ENCODE data around the gene ZNF577. TPM values are rescaled to one million over a fixed set of nuclear protein-coding genes. Genes with fewer than 3 reads are reported as not detected.

The ZNF577 gene
- total and polyA plus RNA-seq, 2 donors (not counting 1 experiment from before 2014, with no cell fraction given): 15.9 to 26.0 TPM

DNA sequence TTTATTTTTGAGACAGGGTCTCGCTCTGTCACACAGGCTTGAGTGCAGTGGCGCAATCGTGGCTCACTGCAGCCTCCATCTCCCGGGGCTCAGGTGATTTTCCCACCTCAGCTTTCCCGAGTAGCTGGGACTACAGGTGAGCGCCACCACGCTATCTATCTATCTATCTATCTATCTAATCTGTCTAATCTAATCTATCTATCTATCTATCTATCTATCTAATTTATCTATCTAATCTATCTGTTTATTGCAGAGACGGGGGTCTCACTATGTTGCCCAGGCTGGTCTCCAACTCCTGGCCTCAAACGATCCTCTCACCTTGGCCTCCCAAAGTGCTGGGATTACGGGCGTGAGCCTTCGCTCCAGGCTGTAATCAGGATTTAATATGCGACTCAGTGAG lies 40.1 kb upstream of the ZNF577 start:
- peaks cover 17% of the 10 kb centered on the region for H3K79me2 ChIP-seq (ENCODE audit: control insufficient read depth, insufficient read depth, low read length)
- intact Hi-C loops (cut with micrococcal nuclease): loop anchor here (1.0 to 5.0 kb wide), 6 partner anchors 23 to 212 kb away; partner anchors contain the start of genes ZNF350, ZNF577, ZNF615 and ZNF649
- H3K36me3 ChIP-seq (replicated peaks in 1 of 2; ENCODE audit: control extremely low read depth in 1 of 2, control insufficient read depth in 1 of 2, extremely low read depth in 1 of 2, insufficient read depth in 2 of 2, low read length in 1 of 2): peaks cover 0 to 9% of the 10 kb centered on the region in 2 experiments
- TF ChIP-seq EZH2 (IDR thresholded peaks at IDR 0.05; ENCODE audit: borderline replicate concordance, insufficient read depth, low read depth, low read length, poor library complexity, severe bottlenecking): no peak
- TF ChIP-seq, protein P1, sequence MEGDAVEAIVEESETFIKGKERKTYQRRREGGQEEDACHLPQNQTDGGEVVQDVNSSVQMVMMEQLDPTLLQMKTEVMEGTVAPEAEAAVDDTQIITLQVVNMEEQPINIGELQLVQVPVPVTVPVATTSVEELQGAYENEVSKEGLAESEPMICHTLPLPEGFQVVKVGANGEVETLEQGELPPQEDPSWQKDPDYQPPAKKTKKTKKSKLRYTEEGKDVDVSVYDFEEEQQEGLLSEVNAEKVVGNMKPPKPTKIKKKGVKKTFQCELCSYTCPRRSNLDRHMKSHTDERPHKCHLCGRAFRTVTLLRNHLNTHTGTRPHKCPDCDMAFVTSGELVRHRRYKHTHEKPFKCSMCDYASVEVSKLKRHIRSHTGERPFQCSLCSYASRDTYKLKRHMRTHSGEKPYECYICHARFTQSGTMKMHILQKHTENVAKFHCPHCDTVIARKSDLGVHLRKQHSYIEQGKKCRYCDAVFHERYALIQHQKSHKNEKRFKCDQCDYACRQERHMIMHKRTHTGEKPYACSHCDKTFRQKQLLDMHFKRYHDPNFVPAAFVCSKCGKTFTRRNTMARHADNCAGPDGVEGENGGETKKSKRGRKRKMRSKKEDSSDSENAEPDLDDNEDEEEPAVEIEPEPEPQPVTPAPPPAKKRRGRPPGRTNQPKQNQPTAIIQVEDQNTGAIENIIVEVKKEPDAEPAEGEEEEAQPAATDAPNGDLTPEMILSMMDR (IDR thresholded peaks at IDR 0.05): no peak
- H4K20me1 ChIP-seq (ENCODE audit: control insufficient read depth, insufficient read depth, low read length, poor library complexity, severe bottlenecking): no peaks in the 10 kb centered on the region
- peaks cover 11 to 42% (median 22%) of the 10 kb centered on the region in 3 donors for H3K9me3 ChIP-seq (ENCODE audit: control extremely low read depth in 1 of 3, control insufficient read depth in 2 of 3, insufficient read depth in 1 of 3, low read length in 2 of 3)
- Mint-ChIP-seq H3K9me3 (ENCODE audit: insufficient read depth) (peaks cover 16% of the 10 kb centered on the region), H3K27me3 (no peaks in the 10 kb centered on the region), H3K4me3 (peak overlapping the region; percentile 90), H3K27ac (peak overlapping the region; percentile 84), H3K4me1 (peaks cover 22% of the 10 kb centered on the region)
- POLR2A ChIA-PET: no interaction called here
- H3K4me2 ChIP-seq (replicated peaks; ENCODE audit: low read depth, low read length, poor library complexity, severe bottlenecking): peak overlapping the region; percentile 86
- H2AFZ ChIP-seq (ENCODE audit: insufficient read depth, low read depth, low read length, poor library complexity, severe bottlenecking): peak overlapping the region; percentile 97
- WGBS (ENCODE audit: insufficient coverage): 41% methylated on average over 4 of the region's 13 CpGs
- ATAC-seq (ENCODE audit: low read depth) (no peak), DNase-seq (no peak)
- H3K4me3 ChIP-seq (ENCODE audit: control extremely low read depth in 1 of 5, extremely low read depth in 1 of 5, insufficient read depth in 1 of 5, low read depth in 2 of 5, low read length in 4 of 5): peak overlapping the region; percentile 78 to 93 (median 86)
- CTCF ChIA-PET: no interaction called here
- peaks cover 10 to 14% of the 10 kb centered on the region in 2 donors for H3K4me1 ChIP-seq (ENCODE audit: control insufficient read depth in 2 of 2, insufficient read depth in 2 of 2, low read length in 2 of 2)
- H3K27me3 ChIP-seq (replicated peaks in 1 of 4; ENCODE audit: control extremely low read depth in 1 of 4, control insufficient read depth in 3 of 4, insufficient read depth in 4 of 4, low read length in 3 of 4): no peaks in the 10 kb centered on the region
- H3K9ac ChIP-seq (ENCODE audit: low read length): peak overlapping the region; percentile 81
- no peak overlapping the region for H3K27ac ChIP-seq (ENCODE audit: low read length in 2 of 2)
